GM12891 (cell line): ENCODE data around the gene HDLBP.

Source experiments
- POLR2A ChIP-seq: IDR thresholded peaks from 2 replicates; pipeline ENCODE4 v1.6.1; 2011; ENCODE audit warnings: low read depth, low read length, control low read depth
- POLR2AphosphoS5 ChIP-seq: IDR thresholded peaks from 2 replicates; pipeline ENCODE4 v1.6.1; 2011; ENCODE audit warnings: low read depth, low read length, control low read depth
- SPI1 ChIP-seq: IDR thresholded peaks from 2 replicates; pipeline ENCODE4 v1.6.1; 2011; ENCODE audit warnings: low read depth, low read length, control low read depth
- TAF1 ChIP-seq: IDR thresholded peaks from 2 replicates; pipeline ENCODE4 v1.6.1; 2011; ENCODE audit warnings: low read depth, low read length, control low read depth

- no peak for TF ChIP-seq POLR2A
- TF ChIP-seq TAF1: no peak
- no peak; the same call in 1 of the 2 replicates for TF ChIP-seq POLR2AphosphoS5
- TF ChIP-seq SPI1: no peak
These were observed 87.2 kb downstream of the HDLBP start for GRCh38 chr2:241228081-241228859.
